Activated T-helper 17 cell treated with anti-CD3 and anti-CD28 coated beads, Interleukin-2, amount 50 U/mL, for 72 hours (primary cell): ENCODE results near the gene BSDC1. TPM values are rescaled to one million over a fixed set of nuclear protein-coding genes. Genes with fewer than 3 reads are reported as not detected.
"Not testable (repeated sequence)": the region's sequence is repeated elsewhere in the genome, so short reads cannot be mapped to it uniquely, and the experiment has no call there.

Experiments
- ATAC-seq: fragments of 150-1000 bp; cut with Tn5 transposase; replicated peaks from 2 replicates; pipeline ENCODE4 v1.10.0; 2021; ENCODE audit warnings: mild to moderate bottlenecking, moderate library complexity
- H3K27ac Mint-ChIP-seq: one replicate; pipeline ENCODE4 v1.8.0; 2022; ENCODE audit warnings: mixed read lengths
- H3K27me3 Mint-ChIP-seq: one replicate; pipeline ENCODE4 v1.8.0; 2022; ENCODE audit warnings: mixed read lengths
- H3K36me3 Mint-ChIP-seq: one replicate; pipeline ENCODE4 v1.8.0; 2022; ENCODE audit warnings: low read depth, mild to moderate bottlenecking, mixed read lengths
- H3K4me1 Mint-ChIP-seq: one replicate; pipeline ENCODE4 v1.8.0; 2022; ENCODE audit warnings: mixed read lengths
- H3K4me3 Mint-ChIP-seq: one replicate; pipeline ENCODE4 v1.8.0; 2022; ENCODE audit warnings: mild to moderate bottlenecking, mixed read lengths
- H3K9me3 Mint-ChIP-seq: one replicate; pipeline ENCODE4 v1.8.0; 2022; ENCODE audit warnings: mixed read lengths
- total RNA-seq, 2 donors: library from RNA; stranded (reverse); gene quantifications; one replicate each; pipeline ENCODE4 v1.2.3, GENCODE V29; 2022

Gene BSDC1
- total RNA-seq, 2 donors from 2014 or later = 46.1 to 71.6 TPM

- peaks cover 10% of the 10 kb centered on the region for H3K4me1 Mint-ChIP-seq
- no peaks in the 10 kb centered on the region for H3K9me3 Mint-ChIP-seq
- no peak overlapping the region for H3K27ac Mint-ChIP-seq
- ATAC-seq = no peak
- H3K27me3 Mint-ChIP-seq = peaks cover 4% of the 10 kb centered on the region
- H3K4me3 Mint-ChIP-seq = no peak overlapping the region
- peaks cover 12% of the 10 kb centered on the region for H3K36me3 Mint-ChIP-seq
Measured at GRCh38 chr1:32357614-32358013, 36.6 kb downstream of the BSDC1 start.

GRCh38 chr1:32356478-32356877, 37.8 kb downstream of the BSDC1 start:
- Mint-ChIP-seq H3K27ac (peak overlapping the region; percentile 50), H3K4me3 (no peak overlapping the region), H3K36me3 (peaks cover 8% of the 10 kb centered on the region), H3K4me1 (peaks cover 6% of the 10 kb centered on the region), H3K9me3 (no peaks in the 10 kb centered on the region), H3K27me3 (peaks cover 4% of the 10 kb centered on the region)
- no peak for ATAC-seq

DNA sequence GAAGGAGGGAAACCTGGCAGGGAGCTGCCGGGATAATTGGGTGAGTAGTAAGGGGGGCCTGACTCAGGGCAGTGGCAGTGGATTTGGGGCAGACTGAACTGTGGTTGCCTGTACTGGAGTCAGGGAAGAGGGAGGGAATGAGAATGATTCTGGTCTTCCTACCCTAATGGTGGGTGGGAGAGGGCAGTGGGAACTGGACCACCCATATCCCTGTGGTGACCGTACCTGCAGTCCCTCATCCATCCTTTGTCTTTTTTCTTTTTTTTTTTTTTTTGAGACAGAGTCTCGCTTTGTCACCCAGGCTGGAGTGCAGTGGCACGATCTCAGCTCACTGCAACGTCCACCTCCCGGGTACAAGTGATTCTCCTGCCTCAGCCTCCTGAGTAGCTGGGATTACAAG, 38.5 kb downstream of the BSDC1 start:
- not testable (repeated sequence) for H3K27me3 Mint-ChIP-seq, H3K36me3 Mint-ChIP-seq, H3K4me1 Mint-ChIP-seq, H3K4me3 Mint-ChIP-seq, H3K9me3 Mint-ChIP-seq, H3K27ac Mint-ChIP-seq, ATAC-seq

GRCh38 chr1:32353886-32354570, 40.2 kb downstream of the BSDC1 start:
- H3K4me3 Mint-ChIP-seq = peak overlapping the region; percentile 64

GRCh38 chr1:32353431-32353830, 40.8 kb downstream of the BSDC1 start:
- Mint-ChIP-seq H3K9me3 (no peaks in the 10 kb centered on the region), H3K4me1 (peaks cover 14% of the 10 kb centered on the region), H3K27ac (peak overlapping the region; percentile 44), H3K36me3 (no peaks in the 10 kb centered on the region), H3K27me3 (no peaks in the 10 kb centered on the region), H3K4me3 (peak overlapping the region; percentile 64)
- no peak for ATAC-seq

More at GRCh38 chr1:32353886-32354570, 40.2 kb downstream of the BSDC1 start:
- Mint-ChIP-seq H3K27ac (peak overlapping the region; percentile 44), H3K4me1 (peaks cover 12% of the 10 kb centered on the region), H3K9me3 (no peaks in the 10 kb centered on the region), H3K27me3 (no peaks in the 10 kb centered on the region), H3K36me3 (no peaks in the 10 kb centered on the region)
- no peak for ATAC-seq

GRCh38 chr1:32352831-32353383, 41.3 kb downstream of the BSDC1 start:
- Mint-ChIP-seq H3K4me3 (peak overlapping the region; percentile 64), H3K36me3 (no peaks in the 10 kb centered on the region), H3K4me1 (peaks cover 14% of the 10 kb centered on the region), H3K9me3 (no peaks in the 10 kb centered on the region), H3K27me3 (no peaks in the 10 kb centered on the region), H3K27ac (peak overlapping the region; percentile 44)
- ATAC-seq = no peak

GRCh38 chr1:32352239-32352745, 41.9 kb downstream of the BSDC1 start:
- peak overlapping the region; percentile 64 for H3K4me3 Mint-ChIP-seq
- H3K4me1 Mint-ChIP-seq = peaks cover 14% of the 10 kb centered on the region
- no peak for ATAC-seq
- H3K27me3 Mint-ChIP-seq = no peaks in the 10 kb centered on the region
- no peaks in the 10 kb centered on the region for H3K36me3 Mint-ChIP-seq
- no peaks in the 10 kb centered on the region for H3K9me3 Mint-ChIP-seq
- H3K27ac Mint-ChIP-seq = peak overlapping the region; percentile 43

DNA sequence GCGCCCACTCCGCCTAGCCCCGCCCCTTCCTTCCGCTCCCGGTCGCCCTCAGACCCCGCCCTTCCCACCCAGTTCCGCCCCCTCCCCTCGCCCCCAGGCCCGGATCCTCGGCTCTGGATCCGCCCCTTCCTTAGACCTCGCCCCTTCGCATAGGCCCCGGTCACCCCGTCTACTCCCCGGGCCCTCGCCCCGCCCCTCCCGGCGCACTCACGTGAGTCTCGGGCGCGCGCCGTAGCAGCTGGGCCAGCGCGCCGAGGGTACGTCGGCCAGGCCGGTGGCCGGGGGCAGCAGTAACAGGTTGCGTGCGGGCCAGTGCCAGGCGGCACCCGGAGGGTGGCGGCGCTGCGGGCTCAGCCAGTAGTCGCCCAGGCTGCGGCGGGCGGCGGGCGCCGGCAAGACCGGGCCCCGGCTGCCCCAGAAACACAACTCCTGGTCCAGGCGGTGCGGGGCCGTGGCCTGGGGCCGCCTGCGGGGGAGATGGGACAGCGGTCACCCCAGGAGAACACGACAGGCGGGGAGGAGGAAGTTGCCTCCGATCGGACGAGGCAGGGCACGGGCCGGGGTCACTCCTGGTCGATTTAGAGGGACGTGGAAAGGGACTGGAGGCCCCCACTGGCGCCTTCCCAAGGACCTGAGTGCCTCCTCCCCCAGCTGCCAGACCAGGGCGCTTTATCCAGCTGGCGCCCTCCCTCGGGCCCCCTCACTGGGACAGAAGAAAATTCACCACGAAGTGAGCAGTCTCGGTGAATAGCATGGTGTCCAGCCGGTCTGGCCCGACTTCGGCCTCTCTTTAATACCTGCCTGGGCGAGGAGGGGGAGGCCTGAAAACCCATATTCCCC, 42.6 kb downstream of the BSDC1 start:
- peak; percentile 94 for ATAC-seq
- Mint-ChIP-seq H3K27ac (no peak overlapping the region), H3K27me3 (no peaks in the 10 kb centered on the region)

DNA sequence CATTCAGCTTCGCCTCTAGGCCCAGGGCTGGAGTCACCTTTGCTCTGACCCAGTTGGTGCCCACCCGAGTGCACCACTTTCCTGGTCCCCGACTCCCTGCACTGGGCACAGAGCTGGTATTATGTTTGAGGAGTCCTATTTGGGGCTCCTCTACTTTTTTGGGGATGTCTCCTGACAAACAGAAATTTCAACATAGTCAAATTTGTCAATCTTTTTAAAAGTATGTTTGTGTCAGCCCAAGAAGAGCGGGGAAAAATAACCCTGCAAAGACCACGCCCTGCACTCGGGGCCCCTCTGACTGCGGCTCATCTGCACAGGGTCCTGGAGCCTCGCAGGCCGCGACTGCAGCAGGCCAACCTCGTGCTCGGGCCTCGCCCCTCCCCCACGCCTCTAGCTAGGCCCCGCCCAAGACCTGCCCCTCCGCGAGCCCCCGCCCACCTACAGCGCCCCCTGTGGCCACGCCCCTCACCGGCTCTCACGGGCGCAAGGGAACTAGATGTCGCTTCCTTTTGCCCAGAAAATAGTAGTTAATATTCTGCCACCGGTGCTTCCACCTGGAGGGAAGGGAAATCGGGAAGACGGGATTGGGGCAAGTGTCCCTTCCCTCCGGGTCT, 43.3 kb downstream of the BSDC1 start:
- Mint-ChIP-seq H3K27me3 (no peaks in the 10 kb centered on the region), H3K4me1 (peaks cover 16% of the 10 kb centered on the region)

More for the DNA sequence above, 42.6 kb downstream of the BSDC1 start:
- Mint-ChIP-seq H3K4me3 (peak overlapping the region; percentile 64), H3K36me3 (no peaks in the 10 kb centered on the region), H3K4me1 (peaks cover 14% of the 10 kb centered on the region), H3K9me3 (no peaks in the 10 kb centered on the region)

GRCh38 chr1:32349211-32349708, 45.0 kb downstream of the BSDC1 start:
- Mint-ChIP-seq H3K27ac (peak overlapping the region; percentile 46), H3K9me3 (no peaks in the 10 kb centered on the region), H3K4me1 (peaks cover 23% of the 10 kb centered on the region), H3K36me3 (no peaks in the 10 kb centered on the region), H3K27me3 (no peaks in the 10 kb centered on the region), H3K4me3 (peak overlapping the region; percentile 33)
- ATAC-seq = no peak

More for the DNA sequence above, 43.3 kb downstream of the BSDC1 start:
- Mint-ChIP-seq H3K4me3 (peak overlapping the region; percentile 64), H3K9me3 (no peaks in the 10 kb centered on the region), H3K36me3 (no peaks in the 10 kb centered on the region), H3K27ac (no peak overlapping the region)
- peak; percentile 72 for ATAC-seq

DNA sequence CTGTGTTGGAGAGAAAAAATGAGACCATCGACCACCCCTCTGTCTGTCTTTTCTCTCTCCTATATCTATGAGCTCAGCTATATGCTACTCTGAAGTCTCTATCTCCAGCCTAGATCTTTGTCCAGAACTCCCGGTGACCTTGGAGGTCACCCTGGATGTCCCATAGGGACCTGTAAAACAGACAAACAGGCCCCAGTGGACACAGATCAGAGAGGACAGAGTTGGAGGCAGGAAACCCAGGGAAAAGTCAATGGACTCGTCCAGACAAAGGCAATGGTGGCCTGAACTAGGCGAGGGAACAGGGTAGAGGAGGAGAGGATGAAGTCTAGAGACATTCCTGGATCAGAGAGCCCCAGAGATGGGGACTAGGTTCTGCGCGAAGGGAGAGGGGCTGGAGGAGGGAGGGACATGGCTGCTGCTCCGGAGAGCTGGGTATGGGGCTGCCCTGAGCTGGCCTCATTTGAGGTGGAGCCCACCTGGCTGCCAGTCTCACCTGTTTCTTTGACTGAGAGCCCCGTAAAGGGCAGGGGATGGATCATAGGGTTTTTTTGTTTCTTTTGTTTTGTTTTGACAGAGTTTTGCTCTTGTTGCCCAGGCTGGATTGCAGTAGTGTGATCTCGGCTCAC, 47.6 kb downstream of the BSDC1 start:
- ATAC-seq = no peak
- Mint-ChIP-seq H3K27me3 (no peaks in the 10 kb centered on the region), H3K4me1 (peaks cover 23% of the 10 kb centered on the region), H3K4me3 (no peak overlapping the region), H3K27ac (peak overlapping the region; percentile 34), H3K9me3 (no peaks in the 10 kb centered on the region), H3K36me3 (no peaks in the 10 kb centered on the region)

DNA sequence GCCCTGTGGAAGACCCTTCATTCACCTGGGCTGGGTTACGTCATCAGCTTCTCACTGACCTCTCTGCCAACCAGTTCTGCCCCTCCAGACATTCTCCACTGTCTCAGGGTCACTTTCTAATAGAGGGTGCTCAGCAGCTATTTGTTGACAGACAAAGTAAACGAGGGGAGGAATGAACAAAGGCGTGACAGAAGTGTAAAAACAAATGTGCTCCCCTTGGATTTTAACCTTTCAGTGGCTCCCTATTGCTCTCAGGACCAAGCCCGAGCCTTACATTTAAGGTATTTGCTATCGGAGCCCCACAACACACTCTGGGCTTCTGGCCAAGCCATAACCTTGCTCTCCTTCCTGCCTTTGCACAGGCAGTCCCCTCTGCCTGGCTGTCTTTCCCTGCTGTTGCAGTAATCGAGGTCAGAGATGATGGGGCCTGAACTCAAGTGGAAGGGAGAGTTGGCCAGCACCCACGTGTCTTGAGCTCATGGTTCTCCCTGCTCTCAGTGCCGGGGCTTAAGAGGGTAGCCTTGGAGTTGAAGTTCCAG, 48.9 kb downstream of the BSDC1 start:
- Mint-ChIP-seq H3K4me3 (no peak overlapping the region), H3K4me1 (peaks cover 18% of the 10 kb centered on the region), H3K27ac (peak overlapping the region; percentile 83), H3K27me3 (no peaks in the 10 kb centered on the region), H3K9me3 (no peaks in the 10 kb centered on the region), H3K36me3 (no peaks in the 10 kb centered on the region)
- no peak for ATAC-seq

DNA sequence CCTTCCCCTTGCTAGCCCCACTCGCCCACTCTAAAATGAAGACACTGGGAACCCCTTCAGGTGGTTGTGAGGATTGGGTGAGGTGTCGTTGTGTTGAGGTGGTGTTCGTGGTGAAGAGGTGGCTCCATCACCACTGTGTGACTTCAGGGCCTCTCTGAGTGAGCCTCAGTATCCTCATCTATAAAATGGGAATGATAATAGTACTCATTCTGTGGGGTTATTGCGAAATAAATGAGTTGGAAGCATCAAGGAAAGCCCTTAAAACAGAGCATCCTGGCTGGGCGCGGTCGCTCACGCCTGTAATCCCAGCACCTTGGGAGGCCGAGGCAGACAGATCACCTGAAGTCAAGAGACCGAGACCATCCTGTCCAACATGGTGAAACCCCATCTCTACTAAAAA, 51.5 kb downstream of the BSDC1 start:
- H3K27ac Mint-ChIP-seq = no peak overlapping the region
- H3K4me1 Mint-ChIP-seq = peaks cover 25% of the 10 kb centered on the region

More for the DNA sequence above, 51.5 kb downstream of the BSDC1 start:
- H3K4me3 Mint-ChIP-seq = no peak overlapping the region
- H3K27me3 Mint-ChIP-seq = no peaks in the 10 kb centered on the region
- no peaks in the 10 kb centered on the region for H3K9me3 Mint-ChIP-seq
- H3K36me3 Mint-ChIP-seq = no peaks in the 10 kb centered on the region
- ATAC-seq = no peak
